Right lobe of liver (tissue), 4 donors: ENCODE measurements around the gene MS4A5.

Source experiments
- POLR2A ChIP-seq: fragments of 450-650 bp; IDR thresholded peaks from one replicate; pipeline ENCODE4 v1.6.1; 2017; ENCODE audit warnings: antibody characterized with exemption, mild to moderate bottlenecking
- TF ChIP-seq, protein P1 (sequence below), 4 donors: fragments of 200-600 bp in 3 of 4; fragments of 450-650 bp in 1 of 4; IDR thresholded peaks; one replicate each; pipeline versions ENCODE4 v1.5.1 to v1.8.0; 2016 to 2022; ENCODE audit warnings: antibody characterized with exemption in 4 of 4, mild to moderate bottlenecking in 2 of 4
- donor health status: DM: no; HTN: no; CAD: no.
- donor health status: DM: no; HTN: no; CAD: no.
- donor health status: DM: no; HTN: yes; CAD: no.

DNA sequence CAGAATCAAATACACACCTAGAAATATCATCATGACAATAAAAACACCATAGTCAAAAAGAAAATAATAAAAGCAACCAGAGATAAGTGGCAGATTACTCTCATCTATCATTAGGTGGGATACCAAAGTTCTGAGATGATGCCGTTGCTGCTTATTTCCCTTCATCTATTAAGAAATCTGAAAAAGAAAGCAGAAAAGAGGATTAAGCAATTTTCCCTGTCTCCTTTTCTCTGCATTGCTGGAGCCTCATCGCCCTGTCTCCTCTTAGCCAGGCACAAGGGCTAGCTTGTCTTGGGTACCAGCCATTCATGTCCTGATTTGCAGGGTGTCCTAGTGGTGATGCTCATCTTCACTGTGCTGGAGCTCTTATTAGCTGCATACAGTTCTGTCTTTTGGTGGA lies 37.0 kb upstream of the MS4A5 start:
- TF ChIP-seq, protein P1, sequence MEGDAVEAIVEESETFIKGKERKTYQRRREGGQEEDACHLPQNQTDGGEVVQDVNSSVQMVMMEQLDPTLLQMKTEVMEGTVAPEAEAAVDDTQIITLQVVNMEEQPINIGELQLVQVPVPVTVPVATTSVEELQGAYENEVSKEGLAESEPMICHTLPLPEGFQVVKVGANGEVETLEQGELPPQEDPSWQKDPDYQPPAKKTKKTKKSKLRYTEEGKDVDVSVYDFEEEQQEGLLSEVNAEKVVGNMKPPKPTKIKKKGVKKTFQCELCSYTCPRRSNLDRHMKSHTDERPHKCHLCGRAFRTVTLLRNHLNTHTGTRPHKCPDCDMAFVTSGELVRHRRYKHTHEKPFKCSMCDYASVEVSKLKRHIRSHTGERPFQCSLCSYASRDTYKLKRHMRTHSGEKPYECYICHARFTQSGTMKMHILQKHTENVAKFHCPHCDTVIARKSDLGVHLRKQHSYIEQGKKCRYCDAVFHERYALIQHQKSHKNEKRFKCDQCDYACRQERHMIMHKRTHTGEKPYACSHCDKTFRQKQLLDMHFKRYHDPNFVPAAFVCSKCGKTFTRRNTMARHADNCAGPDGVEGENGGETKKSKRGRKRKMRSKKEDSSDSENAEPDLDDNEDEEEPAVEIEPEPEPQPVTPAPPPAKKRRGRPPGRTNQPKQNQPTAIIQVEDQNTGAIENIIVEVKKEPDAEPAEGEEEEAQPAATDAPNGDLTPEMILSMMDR (IDR thresholded peaks at IDR 0.05): no peak
- no peak for TF ChIP-seq POLR2A
